ENCODE data around the gene HARBI1. TPM values are rescaled to one million over a fixed set of nuclear protein-coding genes. Genes with fewer than 3 reads are reported as not detected.

HARBI1 gene
- total and polyA plus RNA-seq, 2 of the 4 experiments (the other 2 are of a cell fraction), result 2.7 to 5.2 TPM

GRCh38 chr11:46640036-46640788 is 23.2 kb upstream of the HARBI1 start:
- H2AK5ac ChIP-seq (ENCODE audit: low read depth, low read length), result no peak overlapping the region
- H2BK120ac ChIP-seq (ENCODE audit: low read depth, low read length), result no peak overlapping the region
- H3K18ac ChIP-seq (ENCODE audit: low read depth, low read length), result no peak overlapping the region
- no peaks in the 10 kb centered on the region for H3K27me3 ChIP-seq (ENCODE audit: control insufficient read depth, insufficient read depth, low read length)
- peaks cover 29 to 46% of the 10 kb centered on the region in 2 experiments for H3K79me1 ChIP-seq (ENCODE audit: low read depth in 1 of 2, low read length in 2 of 2)
- H3K4me2 ChIP-seq (ENCODE audit: low read depth, low read length), result no peak overlapping the region
- no peak overlapping the region for H4K91ac ChIP-seq (ENCODE audit: insufficient read depth, low read depth, low read length)
- H3K9me3 ChIP-seq (ENCODE audit: control insufficient read depth, insufficient read depth, low read length), result peaks cover 2% of the 10 kb centered on the region; the same call in 1 of the 2 replicates
- dilution Hi-C loops (cut with HindIII; ENCODE audit: low sequenced_read_pairs, unreplicated experiment), result no loop called here
- ChIA-PET POLR2A (ENCODE audit: unreplicated experiment) (no interaction called here), CTCF (no interaction called here)
- H3K36me3 ChIP-seq (ENCODE audit: control insufficient read depth, insufficient read depth, low read length), result peaks cover 7% of the 10 kb centered on the region
- no peak overlapping the region for H2BK5ac ChIP-seq (ENCODE audit: low read depth, low read length, poor library complexity, severe bottlenecking)
- no peak overlapping the region for H3K27ac ChIP-seq (ENCODE audit: insufficient read depth, low read length)
- H4K8ac ChIP-seq (ENCODE audit: low read depth in 2 of 2, low read length in 2 of 2), result no peak overlapping the region
- no peak overlapping the region for H2AK9ac ChIP-seq (replicated peaks; ENCODE audit: low read depth, low read length, poor library complexity)
- no peak for DNase-seq
- no peak overlapping the region for H2BK20ac ChIP-seq (ENCODE audit: low read depth, low read length)
- WGBS, 2 experiments (ENCODE audit: extremely low coverage in 2 of 2, insufficient read length in 1 of 2), result no CpG with 5 or more reads among the region's 6 CpGs
- H3K14ac ChIP-seq (replicated peaks; ENCODE audit: low read depth, low read length), result no peak overlapping the region
- no peak overlapping the region for H2BK15ac ChIP-seq (ENCODE audit: low read depth, low read length)
- H3K4ac ChIP-seq (ENCODE audit: low read depth, low read length), result no peak overlapping the region
- no peak overlapping the region for H4K5ac ChIP-seq (ENCODE audit: low read depth, low read length)
- no peak overlapping the region for H3K9ac ChIP-seq (ENCODE audit: low read depth, low read length)
- intact Hi-C loops (cut with micrococcal nuclease), result no loop called here
- in situ Hi-C loops (cut with MboI; ENCODE audit: low sequenced_read_pairs), result no loop called here
- BruUV-seq (replicated peaks), result no TSS peak
- H3K4me3 ChIP-seq (ENCODE audit: insufficient read depth, low read depth, low read length), result no peak overlapping the region
- no peak overlapping the region for H2AFZ ChIP-seq (replicated peaks; ENCODE audit: low read length, poor library complexity)
- no peak overlapping the region for H3K56ac ChIP-seq (ENCODE audit: extremely low read depth, insufficient read depth, low read length)
- TF ChIP-seq ELK1 (IDR thresholded peaks at IDR 0.05; ENCODE audit: borderline replicate concordance, low read depth, low read length) (no peak), USF2 (IDR thresholded peaks at IDR 0.05; ENCODE audit: low read depth, low read length) (no peak), MAFK (IDR thresholded peaks at IDR 0.05; ENCODE audit: low read depth, low read length) (no peak), CHD1 (IDR thresholded peaks at IDR 0.05; ENCODE audit: low read depth, low read length) (no peak), SMC3 (IDR thresholded peaks at IDR 0.05; ENCODE audit: low read depth, low read length) (no peak), CEBPB (IDR thresholded peaks at IDR 0.05; ENCODE audit: low read depth, low read length) (no peak), MAZ (IDR thresholded peaks at IDR 0.05; ENCODE audit: borderline replicate concordance, low read depth, low read length) (no peak), RCOR1 (IDR thresholded peaks at IDR 0.05; ENCODE audit: insufficient replicate concordance, low read length) (no peak), FOS (IDR thresholded peaks at IDR 0.05; ENCODE audit: low read depth, low read length) (no peak), RFX5 (IDR thresholded peaks at IDR 0.05; ENCODE audit: low read depth, low read length) (no peak), RAD21 (IDR thresholded peaks at IDR 0.05; ENCODE audit: low read length) (no peak), MXI1 (IDR thresholded peaks at IDR 0.05; ENCODE audit: borderline replicate concordance, low read depth, low read length) (no peak), NFE2L2 (IDR thresholded peaks at IDR 0.05; ENCODE audit: low read depth, low read length) (no peak)
- H3K9me1 ChIP-seq (ENCODE audit: insufficient read depth, low read length), result no peaks in the 10 kb centered on the region
- peaks cover 3% of the 10 kb centered on the region for H3K4me1 ChIP-seq (ENCODE audit: control insufficient read depth, insufficient read depth, low read length)
- H3K23ac ChIP-seq (ENCODE audit: low read depth, low read length), result no peak overlapping the region
- no peak for ATAC-seq (ENCODE audit: low read depth)
- no peaks in the 10 kb centered on the region for H4K20me1 ChIP-seq (ENCODE audit: insufficient read depth, low read length)

All from IMR-90 (cell line).